GM03348 (cell line): Measurements from ENCODE around the gene RBMS3.
"Not testable (repeated sequence)": the region's sequence is repeated elsewhere in the genome, so short reads cannot be mapped to it uniquely, and the experiment has no call there.

ENCODE experiments used
- DNase-seq: peaks from one replicate; pipeline ENCODE4 v3.0.0; 2012; ENCODE audit warnings: low spot score

Gene RBMS3

GRCh38 chr3:29481969-29482767, 201.3 kb downstream of the RBMS3 start:
- DNase-seq: no peak

GRCh38 chr3:29484633-29485032, 203.8 kb downstream of the RBMS3 start:
- no peak for DNase-seq

GRCh38 chr3:29486096-29486495, 205.2 kb downstream of the RBMS3 start:
- DNase-seq: peak; percentile 65

GRCh38 chr3:29486917-29487316, 206.0 kb downstream of the RBMS3 start:
- DNase-seq: no peak

- no peak for DNase-seq
Measured at GRCh38 chr3:29488922-29489321, 208.1 kb downstream of the RBMS3 start.

GRCh38 chr3:29493109-29493508, 212.2 kb downstream of the RBMS3 start:
- no peak for DNase-seq

- DNase-seq: peak; percentile 56
Measured at GRCh38 chr3:29494305-29495036, 213.6 kb downstream of the RBMS3 start.

GRCh38 chr3:29497282-29497681, 216.4 kb downstream of the RBMS3 start:
- no peak for DNase-seq

GRCh38 chr3:29502771-29503170, 221.9 kb downstream of the RBMS3 start:
- no peak for DNase-seq

GRCh38 chr3:29503314-29503713, 222.4 kb downstream of the RBMS3 start:
- no peak for DNase-seq

- no peak for DNase-seq
Measured at GRCh38 chr3:29503958-29504357, 223.1 kb downstream of the RBMS3 start.

- no peak for DNase-seq
Measured at GRCh38 chr3:29506502-29506901, 225.6 kb downstream of the RBMS3 start.

GRCh38 chr3:29511701-29512100, 230.8 kb downstream of the RBMS3 start:
- DNase-seq: no peak

- no peak for DNase-seq
Measured at GRCh38 chr3:29512641-29513040, 231.8 kb downstream of the RBMS3 start.

GRCh38 chr3:29513236-29513635, 232.4 kb downstream of the RBMS3 start:
- DNase-seq: peak; percentile 18

- peak; percentile 17 for DNase-seq
Measured at GRCh38 chr3:29514170-29514569, 233.3 kb downstream of the RBMS3 start.

- DNase-seq: no peak
Measured at GRCh38 chr3:29514912-29515311, 234.0 kb downstream of the RBMS3 start.

- DNase-seq: peak; percentile 17
Measured at GRCh38 chr3:29515451-29515850, 234.6 kb downstream of the RBMS3 start.

GRCh38 chr3:29516164-29516563, 235.3 kb downstream of the RBMS3 start:
- no peak for DNase-seq

- DNase-seq: no peak
Measured at GRCh38 chr3:29520764-29521163, 239.9 kb downstream of the RBMS3 start.

GRCh38 chr3:29521293-29521692, 240.4 kb downstream of the RBMS3 start:
- no peak for DNase-seq

- no peak for DNase-seq
Measured at GRCh38 chr3:29521751-29522150, 240.9 kb downstream of the RBMS3 start.

GRCh38 chr3:29524433-29524832, 243.6 kb downstream of the RBMS3 start:
- DNase-seq: not testable (repeated sequence)
